H9 (cell line): ENCODE measurements around the gene ACSM5. TPM values are rescaled to one million over a fixed set of nuclear protein-coding genes. Genes with fewer than 3 reads are reported as not detected.

ENCODE experiments used
- DNase-seq: peaks from one replicate; pipeline ENCODE4 v3.0.0-alpha.2; 2017
- H2AFZ ChIP-seq: one replicate; pipeline ENCODE4 v1.6.1; 2013; ENCODE audit warnings: mild to moderate bottlenecking, low read length, control low read depth, moderate library complexity
- H2AK5ac ChIP-seq: 2 replicates; pipeline ENCODE4 v1.6.1; 2013; ENCODE audit warnings: low read length, control low read depth, mixed read lengths; ENCODE audit not compliant: insufficient read length
- H2BK120ac ChIP-seq: one replicate; pipeline ENCODE4 v1.6.1; 2013; ENCODE audit warnings: low read depth, mild to moderate bottlenecking, low read length, control low read depth, inconsistent platforms; ENCODE audit not compliant: poor library complexity, severe bottlenecking
- H2BK12ac ChIP-seq: 2 replicates; pipeline ENCODE4 v1.6.1; 2013; ENCODE audit warnings: low read length, control low read depth, mixed read lengths, low read depth; ENCODE audit not compliant: insufficient read length
- H2BK15ac ChIP-seq: 2 replicates; pipeline ENCODE4 v1.6.1; 2013; ENCODE audit warnings: low read depth, low read length, control low read depth
- H2BK20ac ChIP-seq: one replicate; pipeline ENCODE4 v1.6.1; 2013; ENCODE audit warnings: low read depth, mild to moderate bottlenecking, low read length, control low read depth, inconsistent platforms; ENCODE audit not compliant: poor library complexity, severe bottlenecking
- H2BK5ac ChIP-seq: 2 replicates; pipeline ENCODE4 v1.6.1; 2013; ENCODE audit warnings: low read length, control low read depth, mixed read lengths; ENCODE audit not compliant: insufficient read length
- H3K14ac ChIP-seq: 2 replicates; pipeline ENCODE4 v1.6.1; 2013; ENCODE audit warnings: low read length, control low read depth; ENCODE audit not compliant: insufficient read depth
- H3K18ac ChIP-seq: 2 replicates; pipeline ENCODE4 v1.6.1; 2013; ENCODE audit warnings: low read depth, mild to moderate bottlenecking, mixed read lengths, low read length, control low read depth; ENCODE audit not compliant: insufficient read length
- H3K23ac ChIP-seq: 2 replicates; pipeline ENCODE4 v1.6.1; 2013; ENCODE audit warnings: low read length, control low read depth, mixed read lengths, low read depth; ENCODE audit not compliant: insufficient read length
- H3K23me2 ChIP-seq: 2 replicates; pipeline ENCODE4 v1.6.1; 2013; ENCODE audit warnings: low read depth, mild to moderate bottlenecking, mixed read lengths, low read length, control low read depth; ENCODE audit not compliant: insufficient read length, poor library complexity, severe bottlenecking
- H3K27ac ChIP-seq: 2 replicates; pipeline ENCODE4 v1.5.1; 2013; ENCODE audit warnings: low read length, control low read depth, mixed read lengths, low read depth; ENCODE audit not compliant: insufficient read length
- H3K27me3 ChIP-seq: 2 replicates; pipeline ENCODE4 v1.6.1; 2013; ENCODE audit warnings: low read length, control low read depth, inconsistent platforms; ENCODE audit not compliant: insufficient read depth
- H3K4ac ChIP-seq: 2 replicates; pipeline ENCODE4 v1.6.1; 2013; ENCODE audit warnings: low read depth, mild to moderate bottlenecking, control low read depth, inconsistent platforms, low read length, moderate library complexity
- H3K4me1 ChIP-seq: 2 replicates; pipeline ENCODE4 v1.6.1; 2013; ENCODE audit warnings: low read length, control low read depth, inconsistent platforms; ENCODE audit not compliant: insufficient read depth
- H3K4me2 ChIP-seq: 2 replicates; pipeline ENCODE4 v1.6.1; 2013; ENCODE audit warnings: low read length, control low read depth, mixed read lengths; ENCODE audit not compliant: insufficient read length, insufficient read depth
- H3K56ac ChIP-seq: 2 replicates; pipeline ENCODE4 v1.6.1; 2013; ENCODE audit warnings: low read depth, mild to moderate bottlenecking, mixed read lengths, low read length, control low read depth; ENCODE audit not compliant: insufficient read length
- H3K79me1 ChIP-seq: 2 replicates; pipeline ENCODE4 v1.6.1; 2013; ENCODE audit warnings: low read depth, mild to moderate bottlenecking, moderate library complexity, low read length, control low read depth, inconsistent platforms; ENCODE audit not compliant: insufficient read depth, poor library complexity, severe bottlenecking
- H3K79me2 ChIP-seq: 2 replicates; pipeline ENCODE4 v1.6.1; 2013; ENCODE audit warnings: low read length, control low read depth, inconsistent platforms; ENCODE audit not compliant: insufficient read depth
- H3K9ac ChIP-seq: 2 replicates; pipeline ENCODE4 v1.6.1; 2013; ENCODE audit warnings: low read length, control low read depth, mixed read lengths; ENCODE audit not compliant: insufficient read length; ENCODE audit errors: extremely low read depth
- H3K9me3 ChIP-seq: one replicate; pipeline ENCODE4 v1.6.1; 2013; ENCODE audit warnings: low read depth, low read length, inconsistent platforms; ENCODE audit not compliant: control insufficient read depth
- H3T11ph ChIP-seq: one replicate; pipeline ENCODE4 v1.6.1; 2013; ENCODE audit warnings: mild to moderate bottlenecking, low read length, control low read depth, inconsistent platforms
- H4K20me1 ChIP-seq: one replicate; pipeline ENCODE4 v1.6.1; 2013; ENCODE audit not compliant: control insufficient read depth, insufficient read length, insufficient read depth
- H4K5ac ChIP-seq: 2 replicates; pipeline ENCODE4 v1.6.1; 2013; ENCODE audit warnings: low read depth, mild to moderate bottlenecking, mixed read lengths, low read length, control low read depth; ENCODE audit not compliant: insufficient read length
- H4K8ac ChIP-seq: replicated peaks from 2 replicates; pipeline ENCODE4 v1.6.1; 2013; ENCODE audit warnings: low read length, control low read depth, mixed read lengths, low read depth; ENCODE audit not compliant: insufficient read length
- H4K91ac ChIP-seq: 2 replicates; pipeline ENCODE4 v1.6.1; 2013; ENCODE audit warnings: low read depth, mild to moderate bottlenecking, moderate library complexity, mixed read lengths, low read length, control low read depth; ENCODE audit not compliant: insufficient read length
- H3K27ac Mint-ChIP-seq, 3 experiments: 2 replicates in 2 of 3; 3 replicates in 1 of 3; pipeline ENCODE4 v1.8.0; 2020 to 2021; ENCODE audit warnings: mixed read lengths in 3 of 3, mild to moderate bottlenecking in 1 of 3, moderate library complexity in 1 of 3
- H3K27me3 Mint-ChIP-seq: 2 replicates; pipeline ENCODE4 v1.8.0; 2021; ENCODE audit warnings: low read depth, mild to moderate bottlenecking, moderate library complexity, mixed read lengths
- H3K36me3 Mint-ChIP-seq, 3 experiments: 2 replicates in 2 of 3; 3 replicates in 1 of 3; pipeline ENCODE4 v1.8.0; 2020 to 2021; ENCODE audit warnings: low read depth in 3 of 3, mixed read lengths in 3 of 3; ENCODE audit not compliant: insufficient read depth in 1 of 3
- H3K4me1 Mint-ChIP-seq, 2 experiments: 2 replicates each; pipeline ENCODE4 v1.8.0; 2020; ENCODE audit warnings: mixed read lengths in 2 of 2
- H3K4me3 Mint-ChIP-seq, 2 experiments: 2 replicates in 1 of 2; 3 replicates in 1 of 2; pipeline ENCODE4 v1.8.0; 2020 to 2021; ENCODE audit warnings: mild to moderate bottlenecking in 2 of 2, mixed read lengths in 2 of 2, moderate library complexity in 1 of 2
- H3K9me3 Mint-ChIP-seq, 2 experiments: 2 replicates in 1 of 2; 3 replicates in 1 of 2; pipeline ENCODE4 v1.8.0; 2020; ENCODE audit warnings: mild to moderate bottlenecking in 2 of 2, mixed read lengths in 2 of 2, moderate library complexity in 1 of 2
- WGBS: extraction: QIAGEN DNeasy Blood & Tissue Kit; methylation state at CpG from one replicate; pipeline ENCODE4 v1.1.7; 2013; ENCODE audit warnings: missing lambda C conversion rate, low lambda C conversion rate, mixed read lengths; ENCODE audit not compliant: insufficient read length; ENCODE audit errors: extremely low coverage; 5-methylcytosine and 5-hydroxymethylcytosine counted together
- total RNA-seq: library from RNA; stranded (reverse); gene quantifications from 2 replicates; pipeline ENCODE4 v1.2.1, GENCODE V29; 2021
- TF ChIP-seq, protein P1 (sequence below): fragments of 200-600 bp; sonication (generic); conservative IDR thresholded peaks from 3 replicates; pipeline ENCODE4 v1.8.0; 2021; ENCODE audit warnings: antibody characterized with exemption, mild to moderate bottlenecking

ACSM5 gene
- total RNA-seq, 1 experiment from 2014 or later, result not detected

- Histone ChIP-seq H2AFZ (no peak overlapping the region), H3K27me3 (no peaks in the 10 kb centered on the region), H4K91ac (no peak overlapping the region), H3T11ph (no peak overlapping the region), H2BK20ac (no peak overlapping the region), H2AK5ac (no peak overlapping the region), H3K79me1 (no peaks in the 10 kb centered on the region), H3K4me1 (no peaks in the 10 kb centered on the region), H2BK12ac (no peak overlapping the region), H2BK120ac (no peak overlapping the region), H3K23ac (no peak overlapping the region), H2BK15ac (no peak overlapping the region), H3K23me2 (no peaks in the 10 kb centered on the region), H3K9ac (no peak overlapping the region), H2BK5ac (no peak overlapping the region), H3K14ac (no peak overlapping the region), H3K4ac (no peak overlapping the region), H3K56ac (no peak overlapping the region), H4K20me1 (no peaks in the 10 kb centered on the region), H3K79me2 (no peaks in the 10 kb centered on the region), H3K27ac (no peak overlapping the region), H4K5ac (no peak overlapping the region), H3K18ac (no peak overlapping the region), H3K4me2 (no peak overlapping the region), H3K9me3 (no peaks in the 10 kb centered on the region), H4K8ac (no peak overlapping the region)
- peak overlapping the region in 2 of 3 experiments; percentile 9 to 53; a peak in 2 of 7 replicates for H3K27ac Mint-ChIP-seq
- WGBS, result no CpG with 5 or more reads among the region's 2 CpGs
- H3K9me3 Mint-ChIP-seq, result no peaks in the 10 kb centered on the region
- TF ChIP-seq, protein P1, sequence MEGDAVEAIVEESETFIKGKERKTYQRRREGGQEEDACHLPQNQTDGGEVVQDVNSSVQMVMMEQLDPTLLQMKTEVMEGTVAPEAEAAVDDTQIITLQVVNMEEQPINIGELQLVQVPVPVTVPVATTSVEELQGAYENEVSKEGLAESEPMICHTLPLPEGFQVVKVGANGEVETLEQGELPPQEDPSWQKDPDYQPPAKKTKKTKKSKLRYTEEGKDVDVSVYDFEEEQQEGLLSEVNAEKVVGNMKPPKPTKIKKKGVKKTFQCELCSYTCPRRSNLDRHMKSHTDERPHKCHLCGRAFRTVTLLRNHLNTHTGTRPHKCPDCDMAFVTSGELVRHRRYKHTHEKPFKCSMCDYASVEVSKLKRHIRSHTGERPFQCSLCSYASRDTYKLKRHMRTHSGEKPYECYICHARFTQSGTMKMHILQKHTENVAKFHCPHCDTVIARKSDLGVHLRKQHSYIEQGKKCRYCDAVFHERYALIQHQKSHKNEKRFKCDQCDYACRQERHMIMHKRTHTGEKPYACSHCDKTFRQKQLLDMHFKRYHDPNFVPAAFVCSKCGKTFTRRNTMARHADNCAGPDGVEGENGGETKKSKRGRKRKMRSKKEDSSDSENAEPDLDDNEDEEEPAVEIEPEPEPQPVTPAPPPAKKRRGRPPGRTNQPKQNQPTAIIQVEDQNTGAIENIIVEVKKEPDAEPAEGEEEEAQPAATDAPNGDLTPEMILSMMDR, result no peak
- H3K36me3 Mint-ChIP-seq, result no peaks in the 10 kb centered on the region
- peaks cover 4 to 6% of the 10 kb centered on the region in 2 experiments for H3K4me1 Mint-ChIP-seq
- no peak overlapping the region for H3K4me3 Mint-ChIP-seq
- DNase-seq, result no peak
- H3K27me3 Mint-ChIP-seq, result no peaks in the 10 kb centered on the region
Observed at GRCh38 chr16:20393801-20394577, 15.3 kb upstream of the ACSM5 start.
